ENCODE data around the gene PTPN14. TPM values are rescaled to one million over a fixed set of nuclear protein-coding genes. Genes with fewer than 3 reads are reported as not detected.

PTPN14 gene
- total and polyA plus RNA-seq, 2 experiments from 2014 or later, result 18.7 to 70.2 TPM

- TF ChIP-seq ETS1 (IDR thresholded peaks at IDR 0.05), result no peak
Measured at GRCh38 chr1:214363386-214363785, 188.0 kb downstream of the PTPN14 start (continued).

GRCh38 chr1:214362188-214362882 lies 189.1 kb downstream of the PTPN14 start:
- Histone ChIP-seq H3F3A (replicated peaks; ENCODE audit: low read depth) (no peaks in the 10 kb centered on the region), H3K4me2 (no peak overlapping the region), H3K9me2 (ENCODE audit: insufficient read depth) (no peaks in the 10 kb centered on the region), H3K27ac (ENCODE audit: low read depth) (no peak overlapping the region), H3K4me3 (no peak overlapping the region), H3K79me2 (replicated peaks; ENCODE audit: insufficient read depth) (0 out of 2 replicates have a peak, but pooled peaks cover 2% of the 10 kb centered on the region), H3K36me3 (ENCODE audit: insufficient read depth) (peaks cover 8% of the 10 kb centered on the region), H3K4me1 (ENCODE audit: insufficient read depth) (no peaks in the 10 kb centered on the region), H4K20me1 (replicated peaks; ENCODE audit: insufficient read depth) (no peaks in the 10 kb centered on the region), H3K27me3 (ENCODE audit: insufficient read depth) (no peaks in the 10 kb centered on the region), H2AFZ (no peak overlapping the region)
- no peak for ATAC-seq
- no peak overlapping the region; the same call in 1 of the 2 replicates for H3K27ac Mint-ChIP-seq
- TF ChIP-seq JUNB (IDR thresholded peaks at IDR 0.05; ENCODE audit: unreplicated experiment) (no peak), STAT1 (IDR thresholded peaks at IDR 0.05; ENCODE audit: unreplicated experiment) (no peak), CTCF (conservative IDR thresholded peaks at IDR 0.05; ENCODE audit: low read depth in 2 of 2) (no peak), ZNF331 (CRISPR knock-in tag; IDR thresholded peaks at IDR 0.05; ENCODE audit: low read depth) (no peak)
- H3K36me3 Mint-ChIP-seq (ENCODE audit: low read depth), result peaks cover 42% of the 10 kb centered on the region
- H3K4me3 Mint-ChIP-seq, result no peak overlapping the region
- no peaks in the 10 kb centered on the region for H3K9me3 Mint-ChIP-seq
- peaks cover 2% of the 10 kb centered on the region for H3K27me3 Mint-ChIP-seq (ENCODE audit: insufficient read depth, low read depth, poor library complexity)
- no peaks in the 10 kb centered on the region for H3K4me1 Mint-ChIP-seq
- DNase-seq (ENCODE audit: low spot score), result no peak

- DNase-seq (ENCODE audit: low spot score) (no peak), ATAC-seq (no peak)
- Histone ChIP-seq H3K79me2 (replicated peaks; ENCODE audit: insufficient read depth) (0 out of 2 replicates have a peak, but pooled peaks cover 2% of the 10 kb centered on the region), H3K4me3 (no peak overlapping the region), H3K9me2 (ENCODE audit: insufficient read depth) (no peaks in the 10 kb centered on the region), H3K4me2 (no peak overlapping the region), H3K4me1 (ENCODE audit: insufficient read depth) (no peaks in the 10 kb centered on the region), H4K20me1 (replicated peaks; ENCODE audit: insufficient read depth) (no peaks in the 10 kb centered on the region), H3F3A (replicated peaks; ENCODE audit: low read depth) (no peaks in the 10 kb centered on the region), H2AFZ (no peak overlapping the region), H3K27ac (ENCODE audit: low read depth) (no peak overlapping the region), H3K36me3 (ENCODE audit: insufficient read depth) (peaks cover 13% of the 10 kb centered on the region), H3K27me3 (ENCODE audit: insufficient read depth) (no peaks in the 10 kb centered on the region)
- Mint-ChIP-seq H3K27me3 (ENCODE audit: insufficient read depth, low read depth, poor library complexity) (peaks cover 2% of the 10 kb centered on the region), H3K4me3 (no peak overlapping the region), H3K36me3 (ENCODE audit: low read depth) (peaks cover 45% of the 10 kb centered on the region), H3K27ac (no peak overlapping the region; the same call in 1 of the 2 replicates), H3K4me1 (no peaks in the 10 kb centered on the region), H3K9me3 (no peaks in the 10 kb centered on the region)
- TF ChIP-seq STAT1 (IDR thresholded peaks at IDR 0.05; ENCODE audit: unreplicated experiment) (no peak), CTCF (conservative IDR thresholded peaks at IDR 0.05; ENCODE audit: low read depth in 2 of 2) (no peak), ETS1 (IDR thresholded peaks at IDR 0.05) (no peak), NANOG (IDR thresholded peaks at IDR 0.05; ENCODE audit: borderline replicate concordance) (no peak), ZNF331 (CRISPR knock-in tag; IDR thresholded peaks at IDR 0.05; ENCODE audit: low read depth) (no peak), EZH2phosphoT487 (IDR thresholded peaks at IDR 0.05; ENCODE audit: unreplicated experiment) (no peak), REST (IDR thresholded peaks at IDR 0.05; ENCODE audit: unreplicated experiment) (no peak), JUNB (IDR thresholded peaks at IDR 0.05; ENCODE audit: unreplicated experiment) (no peak), POLR2AphosphoS5 (IDR thresholded peaks at IDR 0.05; ENCODE audit: low read depth) (no peak)
Measured at GRCh38 chr1:214361636-214362035, 189.8 kb downstream of the PTPN14 start.

Measured in GM23338 (cell line).